Body of pancreas (tissue), 4 donors: Measurements from ENCODE around the gene H6PD. TPM values are rescaled to one million over a fixed set of nuclear protein-coding genes. Genes with fewer than 3 reads are reported as not detected.

Experiments used
- ATAC-seq: fragments of 150-250 bp; one replicate; pipeline ENCODE4 v1.9.1; 2016
- DNase-seq, 4 donors: peaks; one replicate each; pipeline ENCODE4 v3.0.0-alpha.2; 2019
- H3K27ac ChIP-seq, 4 donors: fragments of 200-600 bp; sonication (generic); 1 replicate in 3 of 4; 2 replicates in 1 of 4; pipeline versions ENCODE4 v1.5.1 to v1.6.1; 2016 to 2019; ENCODE audit warnings: mild to moderate bottlenecking in 1 of 4, mixed read lengths in 1 of 4, moderate library complexity in 1 of 4
- H3K27me3 ChIP-seq, 2 donors: fragments of 200-600 bp; sonication (generic); one replicate each; pipeline ENCODE4 v1.6.0; 2016; ENCODE audit warnings: mild to moderate bottlenecking in 1 of 2
- H3K36me3 ChIP-seq, 2 donors: fragments of 200-600 bp; sonication (generic); replicated peaks in 1 of 2; 2 replicates each; pipeline ENCODE4 v1.5.1; 2016; ENCODE audit warnings: low read depth in 2 of 2; ENCODE audit not compliant: insufficient read depth in 1 of 2
- H3K4me1 ChIP-seq: fragments of 200-600 bp; sonication (generic); one replicate; pipeline ENCODE4 v1.6.0; 2016
- H3K4me3 ChIP-seq, 2 donors: fragments of 200-600 bp; sonication (generic); 1 replicate in 1 of 2; 2 replicates in 1 of 2; pipeline ENCODE4 v1.5.1; 2016 to 2019
- H3K9me3 ChIP-seq, 3 donors: fragments of 200-600 bp; sonication (generic); 1 replicate in 2 of 3; 2 replicates in 1 of 3; pipeline ENCODE4 v1.5.1; 2016
- POLR2A ChIP-seq, 3 donors: fragments of 450-650 bp; IDR thresholded peaks; one replicate each; pipeline ENCODE4 v1.6.1; 2016; ENCODE audit warnings: antibody characterized with exemption in 3 of 3, mild to moderate bottlenecking in 2 of 3
- WGBS, 2 donors: methylation state at CpG; one replicate each; pipeline ENCODE4 v1.1.5; 2017; 5-methylcytosine and 5-hydroxymethylcytosine counted together
- intact Hi-C: fragments of 100-400 bp; cut with DNase I; formaldehyde crosslinking; loops from one replicate; pipeline ENCODE4 v1.15.1; 2023
- total RNA-seq, 2 donors: library from RNA; depleted of rRNA; stranded (reverse); fragments of >200 nt; gene quantifications; one replicate each; pipeline ENCODE4 v1.1.0, GENCODE V29; 2016
- TF ChIP-seq, protein P1 (sequence below), 7 experiments: fragments of 450-650 bp in 4 of 7; fragments of 200-600 bp in 3 of 7; sonication (generic) in 3 of 7; IDR thresholded peaks; one replicate each; pipeline ENCODE4 v1.5.1; 2016 to 2019; ENCODE audit warnings: antibody characterized with exemption in 7 of 7

H6PD gene
- total RNA-seq, 2 donors from 2014 or later: 24.1 to 35.6 TPM

DNA sequence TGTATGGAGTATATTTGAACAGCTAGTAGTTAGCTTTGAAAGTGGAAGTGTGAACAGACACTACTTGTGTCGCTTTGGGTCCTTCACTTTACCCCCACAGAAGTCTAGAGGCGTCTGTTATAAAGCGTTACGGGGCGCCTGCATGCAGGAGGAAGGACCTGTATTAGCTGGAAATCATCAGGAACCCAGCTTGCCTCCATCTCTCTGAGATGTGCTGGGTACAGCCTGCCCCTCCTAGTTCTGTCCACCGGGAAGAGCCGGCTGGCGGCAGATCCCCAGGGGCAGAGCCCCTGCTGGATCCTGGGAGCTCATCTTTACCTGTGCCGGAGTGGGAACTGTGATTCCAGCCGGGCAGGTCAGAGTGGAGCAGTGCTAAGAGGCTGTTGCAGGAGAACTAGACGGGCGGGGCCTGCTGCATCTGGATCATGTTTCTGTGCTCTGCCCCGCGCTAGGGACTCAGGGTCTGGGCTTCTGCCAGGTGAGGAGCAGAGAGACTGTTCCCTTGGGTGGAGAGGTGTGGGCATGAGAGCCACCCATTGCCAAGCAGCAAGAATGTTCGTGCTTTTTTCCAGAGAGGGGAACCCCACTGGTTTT lies 35.8 kb downstream of the H6PD start:
- 82 to 86% methylated on average over 7 to 15 of the region's 15 CpGs for WGBS, 2 donors
- H3K4me1 ChIP-seq: peaks cover 5% of the 10 kb centered on the region
- DNase-seq: no peak
- no peak overlapping the region for H3K27ac ChIP-seq
- H3K27me3 ChIP-seq: no peaks in the 10 kb centered on the region
- ATAC-seq: no peak
- H3K9me3 ChIP-seq: no peaks in the 10 kb centered on the region
- H3K4me3 ChIP-seq: no peak overlapping the region
- intact Hi-C loops: no loop called here
- TF ChIP-seq, protein P1, sequence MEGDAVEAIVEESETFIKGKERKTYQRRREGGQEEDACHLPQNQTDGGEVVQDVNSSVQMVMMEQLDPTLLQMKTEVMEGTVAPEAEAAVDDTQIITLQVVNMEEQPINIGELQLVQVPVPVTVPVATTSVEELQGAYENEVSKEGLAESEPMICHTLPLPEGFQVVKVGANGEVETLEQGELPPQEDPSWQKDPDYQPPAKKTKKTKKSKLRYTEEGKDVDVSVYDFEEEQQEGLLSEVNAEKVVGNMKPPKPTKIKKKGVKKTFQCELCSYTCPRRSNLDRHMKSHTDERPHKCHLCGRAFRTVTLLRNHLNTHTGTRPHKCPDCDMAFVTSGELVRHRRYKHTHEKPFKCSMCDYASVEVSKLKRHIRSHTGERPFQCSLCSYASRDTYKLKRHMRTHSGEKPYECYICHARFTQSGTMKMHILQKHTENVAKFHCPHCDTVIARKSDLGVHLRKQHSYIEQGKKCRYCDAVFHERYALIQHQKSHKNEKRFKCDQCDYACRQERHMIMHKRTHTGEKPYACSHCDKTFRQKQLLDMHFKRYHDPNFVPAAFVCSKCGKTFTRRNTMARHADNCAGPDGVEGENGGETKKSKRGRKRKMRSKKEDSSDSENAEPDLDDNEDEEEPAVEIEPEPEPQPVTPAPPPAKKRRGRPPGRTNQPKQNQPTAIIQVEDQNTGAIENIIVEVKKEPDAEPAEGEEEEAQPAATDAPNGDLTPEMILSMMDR (IDR thresholded peaks at IDR 0.05): no peak
- no peak for TF ChIP-seq POLR2A (IDR thresholded peaks at IDR 0.05)
- peaks cover 0 to 5% of the 10 kb centered on the region in 2 donors for H3K36me3 ChIP-seq

DNA sequence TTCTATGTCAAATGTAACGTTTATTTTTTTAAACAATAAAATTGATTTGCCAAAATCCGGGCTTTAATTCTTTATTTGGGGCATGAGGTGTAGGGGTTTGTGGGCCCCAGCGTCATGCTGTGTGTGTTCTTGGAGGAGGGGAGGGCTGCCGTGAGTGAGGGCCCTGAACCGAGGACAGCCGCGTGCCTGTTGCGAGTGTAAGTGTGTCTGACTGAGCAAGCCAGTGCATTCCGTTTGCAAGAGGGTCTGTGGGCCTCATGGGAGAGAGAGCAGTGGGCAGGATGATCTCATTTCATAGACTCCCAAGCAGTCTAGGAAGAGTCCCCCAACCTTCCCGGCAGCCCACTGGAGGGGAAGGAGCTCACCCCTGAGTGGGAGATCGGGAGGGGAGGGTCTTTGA lies 36.7 kb downstream of the H6PD start:
- WGBS, 2 donors: 80 to 85% methylated on average over 11 of the region's 11 CpGs
- Histone ChIP-seq H3K36me3 (peaks cover 0 to 1% of the 10 kb centered on the region in 2 donors), H3K9me3 (no peaks in the 10 kb centered on the region), H3K27ac (no peak overlapping the region), H3K4me1 (peaks cover 5% of the 10 kb centered on the region), H3K27me3 (no peaks in the 10 kb centered on the region), H3K4me3 (no peak overlapping the region)
- ATAC-seq (no peak), DNase-seq (no peak)
- TF ChIP-seq POLR2A (IDR thresholded peaks at IDR 0.05): no peak
- TF ChIP-seq, protein P1 (IDR thresholded peaks at IDR 0.05): no peak
- intact Hi-C loops: no loop called here

DNA sequence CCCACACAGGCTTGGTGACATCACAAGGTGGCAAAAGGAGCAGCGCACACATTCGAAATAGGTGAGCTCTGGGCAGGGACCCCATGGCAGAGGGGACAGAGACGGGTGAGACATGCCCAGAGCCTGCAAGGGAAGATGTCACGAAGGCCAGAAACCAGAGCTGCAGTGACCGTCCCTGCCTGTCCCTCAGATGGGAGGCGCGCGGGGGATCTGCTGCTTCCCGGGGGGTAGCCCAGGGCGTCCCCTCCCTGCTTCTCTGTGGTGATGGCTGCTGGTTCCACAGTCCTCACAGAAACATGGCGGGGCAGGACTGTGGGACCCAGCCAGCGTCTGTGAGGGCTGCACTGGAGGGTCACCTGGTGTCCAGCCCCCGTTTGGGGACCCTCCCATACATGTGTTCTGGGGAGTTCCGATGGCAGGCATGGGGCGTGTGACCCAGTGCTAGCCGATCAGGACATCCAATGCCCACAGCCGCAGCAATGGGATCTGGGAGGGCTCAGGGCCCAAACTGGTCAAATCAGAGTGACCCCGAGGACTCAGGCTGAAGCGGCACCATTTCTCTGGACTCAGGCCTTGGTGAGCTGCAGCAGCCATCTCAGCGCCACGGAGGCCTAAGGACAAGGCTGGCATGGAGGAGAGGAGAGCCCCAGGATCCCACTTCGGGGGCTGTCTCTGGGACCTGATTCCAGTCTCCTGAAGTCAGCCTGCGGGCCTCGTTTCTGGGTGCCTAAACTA lies 37.5 kb downstream of the H6PD start:
- H3K4me3 ChIP-seq: no peak overlapping the region
- 88% methylated on average over 15 to 20 of the region's 24 CpGs for WGBS, 2 donors
- no peak overlapping the region for H3K27ac ChIP-seq
- peaks cover under 1% of the 10 kb centered on the region for H3K4me1 ChIP-seq
- ATAC-seq (no peak), DNase-seq (no peak)
- no peaks in the 10 kb centered on the region for H3K9me3 ChIP-seq
- intact Hi-C loops: no loop called here
- H3K36me3 ChIP-seq: peaks cover 0 to 1% of the 10 kb centered on the region in 2 donors
- no peaks in the 10 kb centered on the region for H3K27me3 ChIP-seq
- no peak for TF ChIP-seq POLR2A (IDR thresholded peaks at IDR 0.05)
- TF ChIP-seq, protein P1 (IDR thresholded peaks at IDR 0.05): no peak

DNA sequence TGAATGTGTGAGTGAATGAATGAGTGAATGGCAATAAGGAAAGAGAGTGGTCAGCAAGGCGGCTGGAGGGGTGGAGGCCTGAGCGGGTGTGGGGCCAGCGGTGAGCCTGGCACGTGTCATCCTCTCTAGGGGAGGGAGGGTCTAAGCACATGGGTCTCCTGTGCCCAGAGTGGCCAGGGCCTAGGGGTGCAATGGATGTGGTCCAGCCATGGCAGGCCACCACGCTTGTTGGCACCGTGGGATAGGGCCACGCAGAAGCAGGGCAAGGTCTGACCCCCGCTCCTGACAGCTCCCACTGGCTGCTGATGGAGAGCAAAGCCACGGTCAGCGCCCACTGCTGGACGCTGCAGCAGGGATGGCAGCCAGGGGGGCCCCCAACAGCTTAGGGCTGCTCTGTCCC lies 38.6 kb downstream of the H6PD start:
- H3K36me3 ChIP-seq: peaks cover 0 to 1% of the 10 kb centered on the region in 2 donors
- H3K9me3 ChIP-seq: no peaks in the 10 kb centered on the region
- H3K4me3 ChIP-seq: no peak overlapping the region
- no peaks in the 10 kb centered on the region for H3K4me1 ChIP-seq
- no peak overlapping the region for H3K27ac ChIP-seq
- no peak for ATAC-seq
- intact Hi-C loops: no loop called here
- TF ChIP-seq, protein P1 (IDR thresholded peaks at IDR 0.05): no peak
- no peak for TF ChIP-seq POLR2A (IDR thresholded peaks at IDR 0.05)
- DNase-seq: no peak
- 91 to 93% methylated on average over 2 to 11 of the region's 11 CpGs for WGBS, 2 donors
- H3K27me3 ChIP-seq: no peaks in the 10 kb centered on the region
